HG02610 (cell line): ENCODE measurements around the gene MAP3K4.
A peak's percentile ranks its signal among the peaks of the same experiment; 100 is the strongest.

Source experiments
- ATAC-seq: cut with Tn5 transposase; IDR thresholded peaks from one replicate; pipeline ENCODE4 v1.9.1; 2021; ENCODE audit warnings: mild to moderate bottlenecking, moderate library complexity; ENCODE audit not compliant: unreplicated experiment

Gene MAP3K4

DNA sequence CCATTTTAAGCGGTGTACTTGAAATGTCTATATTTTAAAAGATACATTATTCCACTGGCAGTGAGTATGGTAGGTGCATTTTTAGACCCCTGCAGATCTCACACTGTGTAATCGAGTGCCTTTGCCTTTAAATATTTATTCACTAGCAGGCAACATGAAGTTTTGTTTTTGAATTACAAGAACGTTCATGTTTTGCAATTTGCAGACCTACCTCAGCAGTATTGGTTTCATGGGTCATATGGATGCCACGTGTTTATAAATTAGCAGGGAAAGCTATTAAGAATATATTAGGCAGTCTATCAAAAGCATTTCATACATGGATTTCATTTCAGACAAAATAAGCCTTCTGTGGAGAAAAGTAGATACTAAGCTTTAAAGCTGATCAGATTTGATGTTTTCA is 7.2 kb downstream of the MAP3K4 start:
- no peak for ATAC-seq

GRCh38 chr6:160999516-160999915 is 7.9 kb downstream of the MAP3K4 start:
- ATAC-seq = no peak

DNA sequence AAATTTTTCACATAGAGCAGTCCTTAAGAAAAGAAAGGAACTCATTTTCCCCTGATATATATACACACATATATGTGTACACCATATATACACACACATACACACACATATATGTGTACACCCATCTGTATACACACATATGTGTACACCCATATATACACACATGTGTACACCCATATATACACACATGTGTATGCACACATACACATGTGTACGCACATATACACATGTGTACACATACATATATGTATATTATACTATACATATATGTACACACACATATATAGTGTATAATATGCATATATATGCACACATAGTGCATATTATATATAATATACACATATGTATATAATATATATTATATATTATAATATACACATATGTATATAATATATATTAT is 9.1 kb downstream of the MAP3K4 start:
- no peak for ATAC-seq

GRCh38 chr6:161001421-161001820 is 9.9 kb downstream of the MAP3K4 start:
- no peak for ATAC-seq

GRCh38 chr6:161003336-161003735 is 11.8 kb downstream of the MAP3K4 start:
- no peak for ATAC-seq

- ATAC-seq = no peak
Observed at GRCh38 chr6:161008245-161008644, 16.7 kb downstream of the MAP3K4 start.

DNA sequence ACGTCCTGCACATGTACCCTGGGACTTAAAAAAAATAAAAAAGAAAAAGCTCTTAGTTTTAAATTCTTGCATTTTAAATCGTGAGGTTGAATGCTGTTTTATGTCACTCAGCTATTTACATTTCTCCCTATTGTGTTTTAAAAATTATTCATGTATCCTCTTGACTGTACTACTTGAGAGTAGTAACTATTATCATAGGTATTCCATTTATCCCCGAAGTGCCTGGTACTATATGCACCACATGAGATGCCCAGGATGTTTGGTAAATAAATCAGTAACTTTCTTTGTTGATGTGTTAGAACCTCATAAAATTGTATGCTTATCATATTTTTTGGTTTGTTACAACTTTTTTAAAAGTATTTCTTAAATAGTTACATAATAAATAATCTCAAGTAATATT is 18.4 kb downstream of the MAP3K4 start:
- ATAC-seq = no peak

DNA sequence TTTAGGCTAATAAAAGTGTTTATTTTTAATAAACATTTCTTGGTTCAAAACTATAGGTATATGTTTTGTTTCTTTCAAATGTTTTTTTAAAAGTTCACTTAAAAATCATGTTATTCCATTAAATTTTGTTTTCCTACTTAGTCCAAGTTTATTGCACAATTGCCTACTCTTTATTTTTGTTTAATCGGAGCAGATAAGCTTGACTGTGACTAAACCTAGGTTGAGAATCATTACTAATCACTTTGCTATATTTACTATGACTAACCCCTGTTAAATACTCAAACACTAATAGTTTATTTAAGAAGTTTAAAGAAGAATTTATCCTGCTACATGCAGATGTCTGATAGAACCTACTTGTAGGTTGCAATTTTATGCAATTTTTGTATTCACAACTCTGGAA is 18.8 kb downstream of the MAP3K4 start:
- ATAC-seq = no peak

DNA sequence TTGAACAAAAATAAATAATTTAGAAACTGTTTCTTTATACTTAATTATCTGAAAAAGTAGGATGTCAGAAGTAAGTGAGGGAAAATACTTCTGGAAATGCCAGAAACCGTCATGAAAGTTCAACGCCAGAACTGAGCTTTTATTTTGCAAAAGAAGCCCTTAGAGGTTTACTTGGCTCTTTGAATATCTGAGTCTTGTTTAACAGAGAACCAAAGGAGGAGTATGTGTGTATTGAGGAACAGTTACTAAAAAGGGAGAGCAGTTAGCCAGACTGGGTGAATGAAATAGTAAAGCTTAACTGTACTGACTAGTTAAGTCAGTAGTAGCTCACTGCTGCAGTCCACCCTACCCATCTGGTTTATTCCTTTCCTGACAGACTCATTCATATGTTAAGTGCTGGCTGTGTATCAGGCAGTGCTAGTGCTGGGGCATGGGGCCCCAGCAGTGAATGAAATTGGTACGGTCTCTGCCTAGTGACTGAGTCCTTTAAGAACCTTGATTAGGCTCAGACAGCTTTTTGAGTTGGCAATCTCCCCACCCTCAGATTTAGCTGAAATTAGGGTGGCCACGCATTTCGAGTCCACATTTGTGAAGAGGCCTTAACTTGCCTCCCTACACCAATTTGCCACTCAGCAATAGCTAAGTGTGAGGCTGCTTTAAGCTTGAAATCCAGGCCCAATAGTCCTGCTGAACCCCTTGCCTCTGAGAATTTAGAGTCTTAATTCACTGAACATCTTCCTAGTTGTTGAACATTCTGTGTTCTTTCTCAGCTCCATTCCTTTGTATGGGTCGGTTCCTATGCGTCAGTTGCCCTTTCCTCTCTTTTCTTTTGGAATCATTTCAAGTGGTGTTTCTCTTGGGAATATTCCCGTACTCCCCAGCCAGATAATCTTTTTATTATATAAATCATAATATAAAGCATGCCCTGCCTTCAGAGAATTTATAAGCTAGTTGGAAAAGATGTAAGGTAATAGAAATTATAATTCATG is 20.2 kb downstream of the MAP3K4 start:
- ATAC-seq = no peak

DNA sequence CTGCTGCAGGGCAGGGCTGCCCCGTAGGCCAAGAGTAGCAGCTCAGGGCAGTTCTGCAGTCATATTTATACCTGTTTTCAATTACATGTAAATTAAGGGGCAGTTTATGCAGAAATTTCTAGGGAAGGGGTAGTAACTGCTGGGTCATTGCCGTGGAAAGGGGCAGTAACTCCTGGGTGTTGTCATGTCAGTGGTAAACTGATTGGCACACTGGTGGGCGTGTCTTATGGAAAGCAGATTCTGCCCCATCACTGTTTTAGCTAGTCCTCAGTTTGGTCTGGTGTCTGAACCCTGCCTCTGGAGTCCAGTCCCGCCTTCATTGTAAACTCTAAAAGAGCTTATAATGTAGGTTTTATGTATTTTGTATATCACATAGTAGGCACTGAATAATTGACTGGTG is 22.1 kb downstream of the MAP3K4 start:
- no peak for ATAC-seq

GRCh38 chr6:161017766-161018564 is 26.4 kb downstream of the MAP3K4 start:
- ATAC-seq = no peak

- ATAC-seq = no peak
Observed at GRCh38 chr6:161019324-161019839, 27.8 kb downstream of the MAP3K4 start.

GRCh38 chr6:161021543-161021942 is 30.0 kb downstream of the MAP3K4 start:
- no peak for ATAC-seq

- ATAC-seq = no peak
Observed at GRCh38 chr6:161021998-161022743, 30.6 kb downstream of the MAP3K4 start.

GRCh38 chr6:161023316-161023715 is 31.7 kb downstream of the MAP3K4 start:
- no peak for ATAC-seq

DNA sequence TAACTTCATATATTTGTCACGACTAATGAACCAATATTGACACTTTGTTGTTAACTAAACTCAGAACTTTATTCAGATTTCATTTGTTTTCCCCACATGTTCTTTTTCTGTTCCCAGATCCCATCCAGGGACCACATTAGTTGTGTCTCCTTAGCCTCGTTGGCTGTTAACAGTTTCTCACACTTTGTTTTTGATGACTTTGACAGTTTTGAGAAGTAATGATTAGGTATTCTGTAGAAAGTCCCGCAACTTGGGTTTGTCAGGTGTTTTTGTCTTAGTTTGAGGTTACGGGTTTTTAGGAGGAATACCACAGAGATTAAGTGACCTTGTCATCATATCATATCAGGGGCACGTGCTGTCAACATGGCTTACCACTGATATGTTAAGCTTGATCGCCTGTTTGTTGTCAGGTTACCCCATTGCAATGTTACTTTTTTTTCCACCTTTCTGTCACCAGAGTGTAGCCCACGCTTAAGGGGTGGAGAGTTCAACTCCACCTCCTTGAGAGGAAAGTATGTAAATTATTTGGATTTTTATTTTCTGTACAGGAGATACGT is 32.9 kb downstream of the MAP3K4 start:
- ATAC-seq = no peak

DNA sequence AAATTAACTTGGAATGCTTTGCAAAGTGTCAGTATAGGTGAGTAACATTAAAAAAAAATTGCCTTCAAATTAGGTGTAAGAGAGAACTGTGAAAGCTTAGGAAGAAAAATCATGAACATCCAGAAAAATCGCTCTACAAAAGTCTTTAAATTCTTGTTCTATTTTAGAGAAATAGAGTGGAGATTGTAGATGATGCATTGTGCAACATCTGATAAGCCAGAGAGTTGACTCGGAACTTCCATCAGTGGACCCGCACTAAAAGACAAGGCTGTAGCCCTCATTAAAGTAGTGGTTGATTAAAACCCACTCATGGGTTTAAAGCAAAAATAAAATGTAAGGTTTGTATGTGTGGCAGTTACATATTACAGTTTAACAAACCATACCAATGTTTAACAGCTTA is 35.8 kb downstream of the MAP3K4 start:
- no peak for ATAC-seq

GRCh38 chr6:161029195-161029809 is 37.7 kb downstream of the MAP3K4 start:
- peak; percentile 85 for ATAC-seq

DNA sequence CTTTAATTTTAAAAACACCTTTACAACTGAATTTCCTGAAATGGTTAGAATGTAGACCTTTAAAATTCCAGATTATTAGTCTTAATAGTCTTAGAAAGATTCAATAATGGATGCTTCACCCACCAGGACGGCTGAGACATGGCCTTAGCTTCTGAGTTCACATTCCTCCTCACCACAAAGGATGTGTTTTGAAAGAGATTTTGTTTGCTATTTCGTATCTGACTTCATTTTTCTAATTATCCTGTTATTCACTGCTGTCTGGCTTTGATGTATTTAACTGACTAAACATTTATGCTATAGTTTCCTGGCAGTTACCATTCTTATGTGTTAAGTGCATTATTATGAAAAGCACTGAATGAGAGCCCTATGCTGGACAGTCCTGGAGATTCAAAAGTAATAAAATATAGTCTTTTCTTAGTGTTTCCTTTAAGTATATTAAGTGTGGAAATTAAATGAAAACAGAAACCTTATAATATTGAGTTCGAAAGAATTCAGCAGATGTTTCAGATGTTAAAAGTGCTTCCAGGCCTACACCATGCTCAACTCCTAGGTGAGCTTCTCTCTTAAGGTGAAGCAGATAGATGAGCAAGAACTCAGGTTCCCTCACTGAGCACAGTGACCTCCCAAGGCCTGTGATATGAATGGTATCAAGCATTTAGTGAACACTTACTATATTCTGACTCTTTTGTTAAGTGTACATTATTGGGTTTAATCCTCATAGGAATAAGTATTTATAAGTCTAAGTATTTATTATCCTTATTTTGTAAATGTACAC is 40.3 kb downstream of the MAP3K4 start:
- no peak for ATAC-seq
